GM19193 (cell line): ENCODE data around the gene SPATA19.

Experiments
- POLR2A ChIP-seq: IDR thresholded peaks from 4 replicates; pipeline ENCODE4 v1.6.1; 2011; ENCODE audit not compliant: insufficient read depth, insufficient read length; ENCODE audit errors: extremely low read depth

SPATA19 gene

GRCh38 chr11:133845413-133845812 is at the start of gene SPATA19:
Gene SPATA19 (minus strand): TSS chr11:133845513. CDS start chr11:133845446, 67 bp downstream.
- no peak for TF ChIP-seq POLR2A

GRCh38 chr11:133895061-133895479 is 49.8 kb upstream of the SPATA19 start:
- no peak for TF ChIP-seq POLR2A

GRCh38 chr11:133893381-133893780 is 48.1 kb upstream of the SPATA19 start:
- TF ChIP-seq POLR2A, result no peak

GRCh38 chr11:133892584-133893380 is 47.5 kb upstream of the SPATA19 start:
- no peak for TF ChIP-seq POLR2A

GRCh38 chr11:133892126-133892525 is 46.8 kb upstream of the SPATA19 start:
- TF ChIP-seq POLR2A, result no peak

- no peak for TF ChIP-seq POLR2A
Measured at GRCh38 chr11:133889893-133890292, 44.6 kb upstream of the SPATA19 start.

GRCh38 chr11:133889188-133889587 is 43.9 kb upstream of the SPATA19 start:
- no peak for TF ChIP-seq POLR2A

GRCh38 chr11:133887692-133888332 is 42.5 kb upstream of the SPATA19 start:
- no peak for TF ChIP-seq POLR2A

- no peak for TF ChIP-seq POLR2A
Measured at GRCh38 chr11:133886029-133886428, 40.7 kb upstream of the SPATA19 start.

- TF ChIP-seq POLR2A, result no peak
Measured at GRCh38 chr11:133872160-133872559, 26.8 kb upstream of the SPATA19 start.

- no peak for TF ChIP-seq POLR2A
Measured at GRCh38 chr11:133867456-133867855, 22.1 kb upstream of the SPATA19 start.

- TF ChIP-seq POLR2A, result no peak
Measured at GRCh38 chr11:133865466-133865865, 20.2 kb upstream of the SPATA19 start.

- TF ChIP-seq POLR2A, result no peak
Measured at GRCh38 chr11:133864756-133865155, 19.4 kb upstream of the SPATA19 start.

GRCh38 chr11:133860151-133860550 is 14.8 kb upstream of the SPATA19 start:
- TF ChIP-seq POLR2A, result no peak

GRCh38 chr11:133844217-133844616 is 1.1 kb downstream of the SPATA19 start:
- no peak for TF ChIP-seq POLR2A

- no peak for TF ChIP-seq POLR2A
Measured at GRCh38 chr11:133843454-133843987, 1.8 kb downstream of the SPATA19 start.
